CD4-positive, alpha-beta T cell (primary cell): ENCODE data around the gene ASXL1. TPM values are rescaled to one million over a fixed set of nuclear protein-coding genes. Genes with fewer than 3 reads are reported as not detected.
A peak's percentile ranks its signal among the peaks of the same experiment; 100 is the strongest.
"Not testable (repeated sequence)": the region's sequence is repeated elsewhere in the genome, so short reads cannot be mapped to it uniquely, and the experiment has no call there.

Source experiments
- ATAC-seq: fragments of 200-7000 bp; cut with Tn5 transposase; one replicate; pipeline ENCODE4 v1.10.0; 2022; ENCODE audit warnings: mild to moderate bottlenecking; ENCODE audit not compliant: poor library complexity
- CTCF ChIA-PET: fragments of 350-600 bp; sonication (Branson Sonifier 250); formaldehyde crosslinking; loops from one replicate; lab custom pipeline; 2021; ENCODE audit warnings: antibody characterized with exemption, inconsistent platforms; lab: Charles Lee
- POLR2A ChIA-PET: fragments of 350-600 bp; sonication (Branson Sonifier 250); formaldehyde crosslinking; loops from one replicate; lab custom pipeline; 2021; ENCODE audit warnings: antibody characterized with exemption, inconsistent platforms; lab: Charles Lee
- DNase-seq, 14 experiments: peaks; one replicate each; pipeline ENCODE4 v3.0.0-alpha.2; 2013 to 2020; ENCODE audit warnings: mixed read lengths in 2 of 14
- H3K27ac ChIP-seq, 2 donors: one replicate each; pipeline versions ENCODE4 v1.5.1 to v1.7.0; 2013; ENCODE audit warnings: low read length in 2 of 2, low read depth in 1 of 2, mild to moderate bottlenecking in 1 of 2
- H3K27me3 ChIP-seq, 2 experiments: 1 replicate in 1 of 2; 2 replicates in 1 of 2; pipeline versions ENCODE4 v1.6.1 to v1.7.0; 2013; ENCODE audit warnings: low read length in 2 of 2, control low read depth in 1 of 2, mild to moderate bottlenecking in 1 of 2, moderate library complexity in 1 of 2; ENCODE audit not compliant: insufficient read depth in 2 of 2, control insufficient read depth in 1 of 2
- H3K36me3 ChIP-seq: one replicate; pipeline ENCODE4 v1.6.1; 2013; ENCODE audit warnings: low read length, control low read depth; ENCODE audit not compliant: insufficient read depth
- H3K4me1 ChIP-seq: one replicate; pipeline ENCODE4 v1.6.1; 2013; ENCODE audit warnings: low read length, control low read depth; ENCODE audit not compliant: insufficient read depth
- H3K4me3 ChIP-seq: one replicate; pipeline ENCODE4 v1.5.1; 2013; ENCODE audit warnings: mild to moderate bottlenecking, low read length, moderate library complexity
- H3K9me3 ChIP-seq, 2 experiments: 1 replicate in 1 of 2; 2 replicates in 1 of 2; pipeline versions ENCODE4 v1.6.1 to v1.7.0; 2013; ENCODE audit warnings: low read length in 2 of 2, mild to moderate bottlenecking in 2 of 2, control low read depth in 1 of 2, moderate library complexity in 1 of 2; ENCODE audit not compliant: control insufficient read depth in 1 of 2, insufficient read depth in 1 of 2
- H3K27ac Mint-ChIP-seq: one replicate; pipeline ENCODE4 v1.8.0; 2020; ENCODE audit warnings: mixed read lengths
- H3K27me3 Mint-ChIP-seq: one replicate; pipeline ENCODE4 v1.8.0; 2021; ENCODE audit warnings: mixed read lengths
- H3K36me3 Mint-ChIP-seq: one replicate; pipeline ENCODE4 v1.8.0; 2021; ENCODE audit warnings: low read depth, mixed read lengths
- H3K4me1 Mint-ChIP-seq: one replicate; pipeline ENCODE4 v1.8.0; 2021; ENCODE audit warnings: low read depth, mixed read lengths
- H3K4me3 Mint-ChIP-seq: one replicate; pipeline ENCODE4 v1.8.0; 2020; ENCODE audit warnings: mild to moderate bottlenecking, mixed read lengths
- H3K9me3 Mint-ChIP-seq: one replicate; pipeline ENCODE4 v1.8.0; 2020; ENCODE audit warnings: mixed read lengths
- intact Hi-C, 2 experiments: fragments of 100-400 bp; cut with DNase I in 1 of 2; cut with micrococcal nuclease in 1 of 2; formaldehyde crosslinking; loops; one replicate each; pipeline versions ENCODE4 v1.15.1 to v1.9.0; 2023 to 2025; cut with DNase I, micrococcal nuclease
- total RNA-seq, 174 experiments: library from RNA in 2 of 174; stranded (reverse) in 2 of 174; gene quantifications; one replicate each; pipeline ENCODE4 v1.2.3 and lab custom pipeline; 2021 to 2026
- TF ChIP-seq, protein P1 (sequence below): fragments of 200-600 bp; IDR thresholded peaks from one replicate; pipeline ENCODE4 v1.8.0; 2022; ENCODE audit warnings: antibody characterized with exemption, mild to moderate bottlenecking

Gene ASXL1
- total RNA-seq, 2 experiments from 2014 or later: 213 to 222 TPM

GRCh38 chr20:32464401-32465091, 106.4 kb downstream of the ASXL1 start:
- ChIA-PET POLR2A (no interaction called here), CTCF (no interaction called here)
- Mint-ChIP-seq H3K27ac (peak overlapping the region; percentile 42), H3K36me3 (peaks cover 23% of the 10 kb centered on the region), H3K27me3 (no peaks in the 10 kb centered on the region), H3K9me3 (no peaks in the 10 kb centered on the region), H3K4me3 (no peak overlapping the region), H3K4me1 (no peaks in the 10 kb centered on the region)
- no peaks in the 10 kb centered on the region for H3K9me3 ChIP-seq
- no peak overlapping the region for H3K27ac ChIP-seq
- DNase-seq: no peak
- peaks cover 43% of the 10 kb centered on the region for H3K36me3 ChIP-seq
- H3K4me1 ChIP-seq: peaks cover 8% of the 10 kb centered on the region
- TF ChIP-seq, protein P1, sequence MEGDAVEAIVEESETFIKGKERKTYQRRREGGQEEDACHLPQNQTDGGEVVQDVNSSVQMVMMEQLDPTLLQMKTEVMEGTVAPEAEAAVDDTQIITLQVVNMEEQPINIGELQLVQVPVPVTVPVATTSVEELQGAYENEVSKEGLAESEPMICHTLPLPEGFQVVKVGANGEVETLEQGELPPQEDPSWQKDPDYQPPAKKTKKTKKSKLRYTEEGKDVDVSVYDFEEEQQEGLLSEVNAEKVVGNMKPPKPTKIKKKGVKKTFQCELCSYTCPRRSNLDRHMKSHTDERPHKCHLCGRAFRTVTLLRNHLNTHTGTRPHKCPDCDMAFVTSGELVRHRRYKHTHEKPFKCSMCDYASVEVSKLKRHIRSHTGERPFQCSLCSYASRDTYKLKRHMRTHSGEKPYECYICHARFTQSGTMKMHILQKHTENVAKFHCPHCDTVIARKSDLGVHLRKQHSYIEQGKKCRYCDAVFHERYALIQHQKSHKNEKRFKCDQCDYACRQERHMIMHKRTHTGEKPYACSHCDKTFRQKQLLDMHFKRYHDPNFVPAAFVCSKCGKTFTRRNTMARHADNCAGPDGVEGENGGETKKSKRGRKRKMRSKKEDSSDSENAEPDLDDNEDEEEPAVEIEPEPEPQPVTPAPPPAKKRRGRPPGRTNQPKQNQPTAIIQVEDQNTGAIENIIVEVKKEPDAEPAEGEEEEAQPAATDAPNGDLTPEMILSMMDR: no peak
- H3K4me3 ChIP-seq: no peak overlapping the region
- H3K27me3 ChIP-seq: no peaks in the 10 kb centered on the region
- intact Hi-C loops: no loop called here
- no peak for ATAC-seq

DNA sequence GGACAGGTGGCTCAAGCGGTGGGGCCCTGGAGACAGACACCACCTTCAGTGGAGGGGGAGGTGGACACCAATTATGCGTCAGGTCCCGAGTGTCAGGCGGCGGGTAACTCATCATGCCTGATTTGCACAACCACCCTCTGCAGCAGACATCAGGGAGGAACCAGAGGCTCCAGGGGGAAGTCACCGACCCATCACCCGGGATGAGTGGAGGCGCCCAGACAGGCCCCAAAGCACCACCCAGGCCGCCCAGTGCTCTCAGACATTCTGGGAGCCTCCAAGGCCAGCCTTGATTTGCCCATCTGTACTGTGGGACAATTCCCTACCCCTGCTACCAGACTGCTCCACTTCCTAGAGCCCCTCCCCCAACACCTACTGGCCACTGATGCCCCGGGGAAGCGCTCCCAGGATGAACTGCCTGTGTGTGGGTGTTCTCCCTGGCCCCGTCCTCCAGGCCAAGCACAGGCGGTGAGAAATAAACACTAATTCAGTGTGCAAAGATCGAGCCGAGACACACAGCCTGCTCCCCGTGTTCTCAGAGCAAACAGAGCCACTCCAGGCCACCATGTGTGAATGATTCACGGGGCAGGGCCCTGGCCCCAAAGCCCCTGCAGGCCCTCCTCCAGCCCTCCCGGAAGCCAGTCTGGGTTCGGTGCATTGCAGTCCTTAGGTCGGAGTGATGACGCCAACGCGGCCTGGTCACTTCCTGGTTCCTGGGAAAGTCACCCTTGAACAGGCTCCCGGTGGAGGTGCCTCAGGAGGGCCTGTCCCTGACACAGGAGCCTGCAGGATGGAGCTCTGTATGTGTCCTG, 107.2 kb downstream of the ASXL1 start:
- Mint-ChIP-seq H3K4me1 (no peaks in the 10 kb centered on the region), H3K36me3 (peaks cover 26% of the 10 kb centered on the region), H3K9me3 (no peaks in the 10 kb centered on the region), H3K27ac (peak overlapping the region; percentile 42), H3K27me3 (no peaks in the 10 kb centered on the region), H3K4me3 (no peak overlapping the region)
- peaks cover 37% of the 10 kb centered on the region for H3K36me3 ChIP-seq
- H3K4me3 ChIP-seq: no peak overlapping the region
- TF ChIP-seq, protein P1: no peak
- no peaks in the 10 kb centered on the region for H3K9me3 ChIP-seq
- CTCF ChIA-PET: no interaction called here
- intact Hi-C loops: no loop called here
- POLR2A ChIA-PET: no interaction called here
- no peak for ATAC-seq
- no peak for DNase-seq
- H3K4me1 ChIP-seq: peaks cover 10% of the 10 kb centered on the region
- no peaks in the 10 kb centered on the region for H3K27me3 ChIP-seq
- H3K27ac ChIP-seq: no peak overlapping the region

DNA sequence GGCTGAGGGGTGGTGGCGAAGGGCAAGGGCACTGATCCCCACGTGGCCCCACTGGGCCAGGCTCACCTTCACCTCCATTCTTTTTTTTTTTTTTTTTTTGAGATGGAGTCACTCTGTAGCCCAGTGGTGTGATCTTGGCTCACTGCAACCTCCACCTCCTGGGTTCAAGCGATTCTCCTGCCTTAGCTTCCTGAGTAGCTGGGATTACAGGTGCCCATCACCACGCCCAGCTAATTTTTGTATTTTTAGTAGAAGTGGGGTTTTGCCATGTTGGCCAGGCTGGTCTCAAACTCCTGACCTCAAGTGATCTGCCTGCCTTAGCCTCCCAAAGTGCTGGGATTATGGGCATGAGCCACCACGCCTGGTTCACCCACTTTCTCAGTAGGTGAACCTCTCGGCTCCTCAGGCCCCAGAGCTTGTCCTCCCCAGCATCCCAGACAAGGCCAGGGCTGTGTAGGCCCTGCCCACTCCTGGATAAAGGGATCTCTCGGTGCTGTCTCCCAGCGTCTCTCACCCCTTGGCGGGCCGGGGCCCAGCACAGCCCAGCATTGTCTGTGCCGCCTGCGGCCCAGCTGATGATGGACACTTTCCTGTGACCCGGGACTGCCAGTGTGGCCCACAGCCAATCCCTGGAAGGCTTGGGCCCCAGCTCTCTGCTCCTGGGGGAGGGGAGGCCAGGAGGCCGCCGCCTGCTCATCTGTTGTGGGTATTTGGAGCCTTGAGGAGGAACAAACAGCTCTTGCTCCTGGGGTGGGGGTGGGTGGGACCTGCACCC, 108.0 kb downstream of the ASXL1 start:
- ATAC-seq: not testable (repeated sequence)

More for the DNA sequence above, 108.0 kb downstream of the ASXL1 start:
- H3K27me3 Mint-ChIP-seq, H3K9me3 Mint-ChIP-seq, H3K4me3 Mint-ChIP-seq, CTCF ChIA-PET, H3K4me3 ChIP-seq, H3K27ac Mint-ChIP-seq, intact Hi-C loops, H3K4me1 Mint-ChIP-seq, H3K27ac ChIP-seq, POLR2A ChIA-PET, DNase-seq, H3K27me3 ChIP-seq, H3K9me3 ChIP-seq: not testable (repeated sequence)
- peaks cover 28% of the 10 kb centered on the region for H3K36me3 Mint-ChIP-seq
- Histone ChIP-seq H3K36me3 (peaks cover 32% of the 10 kb centered on the region), H3K4me1 (peaks cover 13% of the 10 kb centered on the region)
